Activated CD8-positive, alpha-beta T cell treated with anti-CD3 and anti-CD28 coated beads for 36 hours (primary cell): ENCODE results near the gene NCKAP5L. TPM values are rescaled to one million over a fixed set of nuclear protein-coding genes. Genes with fewer than 3 reads are reported as not detected.

Source experiments
- ATAC-seq: fragments of 200-7000 bp; cut with Tn5 transposase; one replicate; pipeline ENCODE4 v1.10.0; 2021; ENCODE audit warnings: mild to moderate bottlenecking, moderate library complexity
- CTCF ChIA-PET: fragments of 350-600 bp; sonication (Branson Sonifier 250); formaldehyde crosslinking; loops from one replicate; lab custom pipeline; 2021; ENCODE audit warnings: antibody characterized with exemption; lab: Charles Lee
- POLR2A ChIA-PET: fragments of 350-600 bp; sonication (Branson Sonifier 250); formaldehyde crosslinking; loops from one replicate; lab custom pipeline; 2021; ENCODE audit warnings: antibody characterized with exemption; lab: Charles Lee
- DNase-seq: peaks from one replicate; pipeline ENCODE4 v3.0.0-alpha.2; 2020
- H3K27ac Mint-ChIP-seq: one replicate; pipeline ENCODE4 v1.8.0; 2021; ENCODE audit warnings: mild to moderate bottlenecking, mixed read lengths
- H3K27me3 Mint-ChIP-seq: one replicate; pipeline ENCODE4 v1.8.0; 2021; ENCODE audit warnings: mixed read lengths
- H3K36me3 Mint-ChIP-seq: one replicate; pipeline ENCODE4 v1.8.0; 2021; ENCODE audit warnings: low read depth, mixed read lengths
- H3K4me1 Mint-ChIP-seq: one replicate; pipeline ENCODE4 v1.8.0; 2021; ENCODE audit warnings: low read depth, mixed read lengths
- H3K4me3 Mint-ChIP-seq: one replicate; pipeline ENCODE4 v1.8.0; 2021; ENCODE audit warnings: mild to moderate bottlenecking, moderate library complexity, mixed read lengths
- H3K9me3 Mint-ChIP-seq: one replicate; pipeline ENCODE4 v1.8.0; 2021; ENCODE audit warnings: mixed read lengths
- intact Hi-C: fragments of 100-400 bp; cut with micrococcal nuclease; formaldehyde crosslinking; loops from one replicate; pipeline ENCODE4 v1.10.0; 2022
- total RNA-seq, 2 experiments: library from RNA; stranded (reverse); gene quantifications; one replicate each; pipeline ENCODE4 v1.2.3, GENCODE V29; 2021
- TF ChIP-seq, protein P1 (sequence below): fragments of 200-600 bp; IDR thresholded peaks from one replicate; pipeline ENCODE4 v1.8.0; 2022; ENCODE audit warnings: antibody characterized with exemption, mild to moderate bottlenecking

Gene NCKAP5L
- total RNA-seq, 2 experiments from 2014 or later = 5.5 to 5.7 TPM

DNA sequence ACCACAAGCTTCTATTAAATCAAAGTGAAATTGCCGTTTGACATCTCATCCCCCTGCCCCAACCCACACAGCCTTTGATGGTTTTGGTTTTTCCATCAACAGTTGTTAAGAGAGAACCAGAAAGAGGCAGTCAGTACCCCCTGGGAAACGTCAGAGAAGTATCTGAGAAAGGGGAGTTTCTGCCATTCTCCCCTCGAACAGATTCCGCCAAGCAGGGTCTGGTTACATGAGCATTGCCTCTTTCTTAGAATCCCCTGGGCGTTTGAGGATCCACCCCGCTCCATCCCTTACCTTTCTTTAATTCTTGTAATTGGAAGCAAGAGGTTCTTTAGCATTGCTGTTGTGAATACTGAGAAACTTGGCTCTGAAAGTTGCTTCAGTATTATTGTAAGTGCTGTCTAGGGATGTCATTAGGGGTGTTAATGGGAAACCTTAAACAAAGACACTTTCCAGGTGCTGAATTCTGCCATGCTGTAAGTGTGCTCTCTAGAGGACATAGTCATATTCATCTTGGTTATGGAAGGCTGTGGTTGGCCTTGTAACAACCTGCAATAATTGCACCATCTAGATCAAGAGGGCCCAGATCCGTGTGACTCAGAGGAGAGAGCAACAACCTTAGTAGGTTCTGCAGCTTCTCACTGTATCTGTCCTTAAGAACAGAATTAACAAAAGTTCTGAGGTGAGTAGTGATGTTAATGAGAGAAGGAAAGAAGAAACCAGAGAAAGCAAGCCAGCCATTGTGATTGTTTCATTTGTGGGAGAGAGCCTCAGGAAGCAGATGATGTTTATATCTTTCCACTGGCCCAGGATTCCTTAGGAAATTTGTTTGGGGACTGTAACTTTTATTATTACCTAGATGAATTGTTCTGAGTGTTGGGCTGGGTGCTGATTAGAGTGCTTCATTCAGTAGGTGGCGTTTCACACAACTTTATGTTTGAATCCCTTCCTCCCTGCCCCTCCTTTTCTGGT lies 77.9 kb downstream of the NCKAP5L start:
- Mint-ChIP-seq H3K4me1 (peaks cover 84% of the 10 kb centered on the region), H3K27ac (peak overlapping the region; percentile 96), H3K27me3 (no peaks in the 10 kb centered on the region), H3K9me3 (no peaks in the 10 kb centered on the region), H3K4me3 (peak overlapping the region; percentile 77), H3K36me3 (peaks cover 70% of the 10 kb centered on the region)
- CTCF ChIA-PET = interaction anchor here (0.9 to 8.5 kb wide), 6 partner anchors 9 to 106 kb away, joined by 3 to 104 read pairs (median 8); partner anchors contain the start of gene TMBIM6
- TF ChIP-seq, protein P1, sequence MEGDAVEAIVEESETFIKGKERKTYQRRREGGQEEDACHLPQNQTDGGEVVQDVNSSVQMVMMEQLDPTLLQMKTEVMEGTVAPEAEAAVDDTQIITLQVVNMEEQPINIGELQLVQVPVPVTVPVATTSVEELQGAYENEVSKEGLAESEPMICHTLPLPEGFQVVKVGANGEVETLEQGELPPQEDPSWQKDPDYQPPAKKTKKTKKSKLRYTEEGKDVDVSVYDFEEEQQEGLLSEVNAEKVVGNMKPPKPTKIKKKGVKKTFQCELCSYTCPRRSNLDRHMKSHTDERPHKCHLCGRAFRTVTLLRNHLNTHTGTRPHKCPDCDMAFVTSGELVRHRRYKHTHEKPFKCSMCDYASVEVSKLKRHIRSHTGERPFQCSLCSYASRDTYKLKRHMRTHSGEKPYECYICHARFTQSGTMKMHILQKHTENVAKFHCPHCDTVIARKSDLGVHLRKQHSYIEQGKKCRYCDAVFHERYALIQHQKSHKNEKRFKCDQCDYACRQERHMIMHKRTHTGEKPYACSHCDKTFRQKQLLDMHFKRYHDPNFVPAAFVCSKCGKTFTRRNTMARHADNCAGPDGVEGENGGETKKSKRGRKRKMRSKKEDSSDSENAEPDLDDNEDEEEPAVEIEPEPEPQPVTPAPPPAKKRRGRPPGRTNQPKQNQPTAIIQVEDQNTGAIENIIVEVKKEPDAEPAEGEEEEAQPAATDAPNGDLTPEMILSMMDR = no peak
- peak; percentile 84 for ATAC-seq
- DNase-seq = peak; percentile 85
- intact Hi-C loops = loop anchor here (1.0 kb wide), 1 partner anchor 9 kb away; the partner anchor contains the start of gene TMBIM6
- POLR2A ChIA-PET = interaction anchor here (0.7 to 5.4 kb wide), 11 partner anchors 9 to 620 kb away, joined by 3 to 74 read pairs (median 3); partner anchors contain the start of gene TMBIM6

DNA sequence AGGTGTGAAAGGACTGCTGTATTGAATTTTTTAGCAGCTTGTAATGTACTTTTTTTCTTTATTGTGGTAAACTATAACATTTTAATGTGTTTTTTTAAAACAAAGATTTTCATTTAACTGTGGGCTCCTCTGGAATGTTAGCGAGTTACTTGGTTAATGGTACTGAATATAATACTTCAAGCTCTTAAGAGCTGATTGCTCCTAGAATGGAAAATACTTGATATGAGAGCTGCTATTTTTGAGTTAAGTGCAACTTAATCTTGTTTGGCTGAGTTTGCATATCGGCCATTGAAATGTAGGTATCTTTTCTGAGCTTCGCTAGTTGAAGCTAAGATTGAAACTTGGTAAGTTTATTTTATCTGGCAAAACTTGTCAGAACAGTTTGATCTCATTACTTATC lies 79.4 kb downstream of the NCKAP5L start:
- Mint-ChIP-seq H3K27ac (peak overlapping the region; percentile 96), H3K27me3 (no peaks in the 10 kb centered on the region), H3K9me3 (no peaks in the 10 kb centered on the region), H3K4me1 (peaks cover 90% of the 10 kb centered on the region), H3K36me3 (peaks cover 70% of the 10 kb centered on the region), H3K4me3 (peak overlapping the region; percentile 77)
- ATAC-seq (no peak), DNase-seq (no peak)
- ChIA-PET POLR2A (interaction anchor here (0.7 to 5.4 kb wide), 10 partner anchors 8 to 382 kb away, joined by 3 to 74 read pairs (median 4); partner anchors contain the start of genes SPATS2 and TMBIM6), CTCF (interaction anchor here (0.7 to 8.5 kb wide), 7 partner anchors 8 to 218 kb away, joined by 3 to 104 read pairs (median 5); partner anchors contain the start of gene TMBIM6)
- intact Hi-C loops = loop anchor here (2.0 kb wide), 1 partner anchor 14 kb away; no protein-coding TSS in a partner anchor
- TF ChIP-seq, protein P1 = no peak

DNA sequence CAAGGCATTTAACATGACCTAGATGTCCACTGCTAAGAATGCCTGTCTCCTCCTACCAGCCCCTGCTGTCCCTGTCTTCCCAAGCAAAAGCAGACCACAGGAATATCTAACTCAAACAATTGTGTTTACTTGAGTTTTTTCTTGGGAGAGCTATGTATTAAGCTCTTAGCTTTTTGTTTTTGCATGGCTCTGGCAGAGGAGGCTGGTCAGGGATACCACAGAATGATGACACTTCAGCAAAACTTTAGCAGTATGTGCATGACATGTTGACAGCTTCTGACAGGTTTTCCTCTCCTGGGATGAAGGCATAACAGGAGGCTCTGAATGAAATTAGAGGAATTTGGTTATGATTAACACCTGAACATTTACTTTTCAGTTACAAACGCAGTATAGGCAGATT lies 79.9 kb downstream of the NCKAP5L start:
- H3K27ac Mint-ChIP-seq = peak overlapping the region; percentile 96

DNA sequence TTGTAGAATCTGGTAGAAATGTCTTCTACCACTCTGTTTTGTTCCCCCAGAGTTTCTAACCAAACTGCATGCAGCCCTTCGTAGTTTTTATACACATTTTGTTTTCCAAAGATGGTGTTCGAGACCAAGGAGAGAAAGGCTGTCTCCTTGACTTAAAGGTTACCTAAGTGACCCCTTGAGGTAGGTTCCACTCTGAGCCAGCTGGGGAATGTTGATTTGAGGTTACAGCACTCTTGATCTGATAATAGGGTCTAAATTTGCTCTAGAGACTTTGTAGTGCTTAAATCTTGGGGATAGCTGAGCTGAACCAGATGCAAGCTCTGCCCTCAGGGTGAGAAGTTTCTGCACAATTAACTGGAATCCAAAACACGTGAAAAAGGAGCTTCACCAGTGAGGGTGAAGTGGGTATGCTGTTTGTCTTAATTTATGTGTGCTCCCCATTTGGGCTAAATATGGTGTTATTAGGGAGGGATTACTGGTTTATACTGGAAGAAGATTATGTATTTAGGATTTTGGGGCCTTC lies 83.8 kb downstream of the NCKAP5L start:
- TF ChIP-seq, protein P1 = no peak
- intact Hi-C loops = no loop called here
- Mint-ChIP-seq H3K4me1 (peaks cover 61% of the 10 kb centered on the region), H3K27ac (peak overlapping the region; percentile 84), H3K27me3 (no peaks in the 10 kb centered on the region), H3K9me3 (no peaks in the 10 kb centered on the region), H3K4me3 (peak overlapping the region; percentile 63), H3K36me3 (peaks cover 54% of the 10 kb centered on the region)
- POLR2A ChIA-PET = interaction anchor here (0.8 to 1.4 kb wide), 4 partner anchors 10 to 121 kb away, joined by 3 to 4 read pairs (median 3); partner anchors contain the start of gene PRPF40B
- CTCF ChIA-PET = interaction anchor here (1.7 to 8.5 kb wide), 3 partner anchors 17 to 95 kb away, joined by 6 to 104 read pairs (median 35); no protein-coding TSS in a partner anchor
- no peak for ATAC-seq
- DNase-seq = no peak

More for the DNA sequence above, 79.9 kb downstream of the NCKAP5L start:
- Mint-ChIP-seq H3K27me3 (no peaks in the 10 kb centered on the region), H3K9me3 (no peaks in the 10 kb centered on the region), H3K4me3 (peak overlapping the region; percentile 77), H3K36me3 (peaks cover 70% of the 10 kb centered on the region), H3K4me1 (peaks cover 90% of the 10 kb centered on the region)
- ATAC-seq (no peak), DNase-seq (no peak)
- intact Hi-C loops = loop anchor here (2.0 kb wide), 1 partner anchor 14 kb away; no protein-coding TSS in a partner anchor
- CTCF ChIA-PET = interaction anchor here (0.9 to 8.5 kb wide), 5 partner anchors 13 to 219 kb away, joined by 3 to 104 read pairs (median 4); no protein-coding TSS in a partner anchor
- POLR2A ChIA-PET = interaction anchor here (0.7 to 5.4 kb wide), 6 partner anchors 12 to 381 kb away, joined by 3 to 74 read pairs (median 3); partner anchors contain the start of gene SPATS2
- TF ChIP-seq, protein P1 = no peak
